Left renal pelvis (tissue), 4 donors: ENCODE measurements around the gene IGLL1. TPM values are rescaled to one million over a fixed set of nuclear protein-coding genes. Genes with fewer than 3 reads are reported as not detected.
"Not testable (repeated sequence)": the region's sequence is repeated elsewhere in the genome, so short reads cannot be mapped to it uniquely, and the experiment has no call there.

Experiments
- DNase-seq, 4 donors: peaks; one replicate each; pipeline ENCODE4 v3.0.0-alpha.2; 2013; ENCODE audit warnings: low read depth in 4 of 4, low spot score in 3 of 4
- polyA plus RNA-seq, 4 donors: library from polyadenylated mRNA; unstranded; fragments of 120-200 nt; gene quantifications; one replicate each; pipeline ENCODE4 v1.2.1, GENCODE V29; 2013; ENCODE audit not compliant: insufficient read length in 4 of 4

The IGLL1 gene
- polyA plus RNA-seq, result 1 to 10 TPM in 2 of 4 donors, under 1 TPM in 2; 0.39 to 1.6 (median 1.0) TPM

GRCh38 chr22:23579870-23580575 lies at the start of gene IGLL1:
Gene IGLL1, minus strand, starts transcription at chr22:23580290. Its CDS starts 100 bp downstream, at chr22:23580190.
- DNase-seq, result no peak

GRCh38 chr22:23628056-23628743 lies 48.1 kb upstream of the IGLL1 start:
- DNase-seq, result not testable (repeated sequence)

- not testable (repeated sequence) for DNase-seq
These were observed 47.4 kb upstream of the IGLL1 start for GRCh38 chr22:23627401-23628055.

- no peak for DNase-seq
These were observed 46.3 kb upstream of the IGLL1 start for GRCh38 chr22:23626286-23626975.

GRCh38 chr22:23622634-23623033 lies 42.5 kb upstream of the IGLL1 start:
- DNase-seq, result no peak

GRCh38 chr22:23621916-23622315 lies 41.8 kb upstream of the IGLL1 start:
- DNase-seq, result not testable (repeated sequence)

GRCh38 chr22:23621082-23621780 lies 41.1 kb upstream of the IGLL1 start:
- DNase-seq, result no peak

GRCh38 chr22:23613193-23613972 lies 33.3 kb upstream of the IGLL1 start:
- DNase-seq, result no peak

- DNase-seq, result no peak
These were observed 30.1 kb upstream of the IGLL1 start for GRCh38 chr22:23609983-23610781.

- peak in 1 of 4 donors; percentile 11 for DNase-seq
These were observed 28.5 kb upstream of the IGLL1 start for GRCh38 chr22:23608583-23608982.

- DNase-seq, result no peak
These were observed 26.4 kb upstream of the IGLL1 start for GRCh38 chr22:23606204-23607131.

GRCh38 chr22:23604939-23605712 lies 25.0 kb upstream of the IGLL1 start:
- no peak for DNase-seq

- no peak for DNase-seq
These were observed 23.2 kb upstream of the IGLL1 start for GRCh38 chr22:23603266-23603665.

- no peak for DNase-seq
These were observed 18.9 kb upstream of the IGLL1 start for GRCh38 chr22:23598805-23599518.

GRCh38 chr22:23597576-23598268 lies 17.6 kb upstream of the IGLL1 start:
- not testable (repeated sequence) for DNase-seq

GRCh38 chr22:23595904-23596303 lies 15.8 kb upstream of the IGLL1 start:
- not testable (repeated sequence) for DNase-seq
